Measurements from ENCODE around the gene KCNAB1.

DNA sequence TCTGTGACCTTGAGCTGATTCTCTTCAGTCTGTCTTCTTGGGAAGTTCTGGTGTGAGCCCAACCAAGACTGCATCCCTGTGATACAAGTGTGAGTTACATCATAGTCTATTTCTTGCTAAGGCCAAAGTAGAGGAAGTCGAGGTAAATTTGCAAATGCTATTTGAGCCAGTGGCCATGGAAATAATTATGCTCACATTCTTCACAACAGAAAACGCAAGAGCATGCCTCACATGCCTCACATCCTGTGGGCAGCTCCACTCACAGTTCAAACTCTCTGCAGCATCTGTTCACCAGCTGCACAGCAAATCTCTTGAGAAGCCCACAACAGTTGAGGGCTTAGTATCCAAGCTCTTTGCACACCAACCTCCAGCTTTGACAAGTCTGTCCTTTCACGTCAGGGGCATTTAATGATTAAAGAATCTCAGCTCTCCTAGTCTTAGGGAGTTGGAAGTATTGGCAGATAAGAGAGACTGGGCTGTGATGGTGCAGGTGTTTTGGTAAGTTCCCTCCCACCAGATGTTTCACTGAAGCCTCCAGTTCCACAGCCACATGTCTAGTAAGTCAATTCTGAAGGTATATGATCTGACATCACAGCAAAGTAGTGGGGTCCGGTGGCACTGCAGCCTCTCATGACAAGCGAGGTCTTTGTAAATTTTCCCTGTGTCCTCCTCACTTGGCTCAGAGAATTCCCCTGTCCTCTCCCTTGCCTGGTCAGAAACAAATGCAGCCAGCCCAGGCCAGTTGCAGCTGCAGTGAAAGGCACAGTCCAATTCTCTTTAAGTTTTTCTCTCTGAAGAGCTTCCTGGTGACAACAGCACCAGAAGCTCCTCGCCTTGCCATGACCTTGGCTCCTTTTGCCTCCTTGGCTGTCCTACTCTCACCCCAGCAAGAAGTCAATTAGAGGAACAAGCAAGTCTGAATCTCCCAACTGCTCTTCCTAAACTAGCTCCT, 268.4 kb downstream of the KCNAB1 start:
- TF ChIP-seq, protein P1, sequence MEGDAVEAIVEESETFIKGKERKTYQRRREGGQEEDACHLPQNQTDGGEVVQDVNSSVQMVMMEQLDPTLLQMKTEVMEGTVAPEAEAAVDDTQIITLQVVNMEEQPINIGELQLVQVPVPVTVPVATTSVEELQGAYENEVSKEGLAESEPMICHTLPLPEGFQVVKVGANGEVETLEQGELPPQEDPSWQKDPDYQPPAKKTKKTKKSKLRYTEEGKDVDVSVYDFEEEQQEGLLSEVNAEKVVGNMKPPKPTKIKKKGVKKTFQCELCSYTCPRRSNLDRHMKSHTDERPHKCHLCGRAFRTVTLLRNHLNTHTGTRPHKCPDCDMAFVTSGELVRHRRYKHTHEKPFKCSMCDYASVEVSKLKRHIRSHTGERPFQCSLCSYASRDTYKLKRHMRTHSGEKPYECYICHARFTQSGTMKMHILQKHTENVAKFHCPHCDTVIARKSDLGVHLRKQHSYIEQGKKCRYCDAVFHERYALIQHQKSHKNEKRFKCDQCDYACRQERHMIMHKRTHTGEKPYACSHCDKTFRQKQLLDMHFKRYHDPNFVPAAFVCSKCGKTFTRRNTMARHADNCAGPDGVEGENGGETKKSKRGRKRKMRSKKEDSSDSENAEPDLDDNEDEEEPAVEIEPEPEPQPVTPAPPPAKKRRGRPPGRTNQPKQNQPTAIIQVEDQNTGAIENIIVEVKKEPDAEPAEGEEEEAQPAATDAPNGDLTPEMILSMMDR (IDR thresholded peaks at IDR 0.05): no peak
- TF ChIP-seq EP300 (IDR thresholded peaks at IDR 0.05) (no peak), POLR2A (IDR thresholded peaks at IDR 0.05) (no peak)

All from tibial nerve (tissue), 4 donors.